NCI-H1105 (cell line): ENCODE data around the gene TMEM154.

ENCODE experiments used
- DNase-seq: peaks from one replicate; lab custom pipeline; 2025; lab: John Stamatoyannopoulos, UW

TMEM154 gene, protein sequence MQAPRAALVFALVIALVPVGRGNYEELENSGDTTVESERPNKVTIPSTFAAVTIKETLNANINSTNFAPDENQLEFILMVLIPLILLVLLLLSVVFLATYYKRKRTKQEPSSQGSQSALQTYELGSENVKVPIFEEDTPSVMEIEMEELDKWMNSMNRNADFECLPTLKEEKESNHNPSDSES

DNA sequence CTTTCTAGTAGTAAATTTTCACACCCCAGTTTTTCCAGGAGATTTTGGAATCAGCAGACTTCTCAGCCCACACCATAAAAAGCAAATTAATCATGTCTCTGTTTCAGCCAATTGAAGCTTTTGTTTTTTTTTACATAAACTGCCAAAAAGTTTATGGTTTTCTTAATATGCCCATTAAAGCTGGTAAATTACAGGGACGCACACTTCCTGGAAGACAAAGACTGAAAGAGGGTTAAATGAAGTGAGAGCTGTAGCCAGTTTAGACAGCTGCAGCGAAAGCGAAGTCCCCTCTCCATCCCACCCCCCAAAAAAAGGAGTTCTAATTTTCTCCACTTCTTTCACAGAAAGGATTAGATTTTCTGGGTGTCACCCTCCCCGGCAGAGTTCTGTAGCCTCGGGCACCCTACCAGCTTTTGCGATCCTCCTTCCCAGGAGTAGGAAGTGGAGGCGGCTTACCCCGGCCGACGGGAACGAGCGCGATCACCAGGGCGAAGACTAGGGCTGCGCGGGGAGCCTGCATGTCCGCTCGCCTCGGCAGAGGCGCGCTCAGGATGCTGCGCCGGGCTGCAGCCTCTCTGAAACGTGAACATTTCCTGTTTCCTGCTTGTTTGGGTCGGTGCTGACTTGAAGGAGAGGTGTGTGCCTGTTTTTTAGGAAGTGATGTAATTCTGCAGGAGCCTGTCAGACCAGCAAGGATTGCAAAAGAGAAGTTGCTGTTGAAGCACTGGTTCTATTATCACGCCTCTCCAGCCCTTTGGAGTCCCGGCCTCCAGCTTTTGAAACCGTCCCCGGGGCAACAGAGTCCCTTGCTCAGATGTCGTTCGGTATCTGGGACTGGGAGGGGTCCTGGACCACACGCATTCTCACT is at the start of gene TMEM154:
Gene TMEM154 (minus strand): TSS at position 584 of the 868 bp plus-strand sequence. CDS start 64 bp downstream, at position 520.
- DNase-seq = peak; percentile 34

DNA sequence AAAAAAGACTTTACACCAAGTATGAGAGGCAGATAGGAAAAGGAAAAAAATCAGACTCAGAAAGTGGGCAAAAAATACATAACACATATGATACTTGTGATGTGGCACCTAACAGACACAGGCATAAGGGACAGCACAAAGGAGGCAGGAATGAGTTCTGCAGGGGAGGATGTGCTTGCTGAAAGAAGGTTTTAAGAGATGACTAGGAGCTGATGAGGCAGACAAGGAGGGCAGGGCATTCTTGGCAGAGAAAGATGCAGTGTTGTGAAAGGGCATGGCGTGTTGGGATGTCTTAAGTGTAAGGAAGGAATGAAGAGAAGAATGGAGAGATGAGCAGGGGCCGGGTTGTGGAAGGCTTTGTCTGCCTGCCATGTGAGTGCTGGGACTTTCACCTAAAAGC is 49.7 kb upstream of the TMEM154 start:
- DNase-seq = no peak

DNA sequence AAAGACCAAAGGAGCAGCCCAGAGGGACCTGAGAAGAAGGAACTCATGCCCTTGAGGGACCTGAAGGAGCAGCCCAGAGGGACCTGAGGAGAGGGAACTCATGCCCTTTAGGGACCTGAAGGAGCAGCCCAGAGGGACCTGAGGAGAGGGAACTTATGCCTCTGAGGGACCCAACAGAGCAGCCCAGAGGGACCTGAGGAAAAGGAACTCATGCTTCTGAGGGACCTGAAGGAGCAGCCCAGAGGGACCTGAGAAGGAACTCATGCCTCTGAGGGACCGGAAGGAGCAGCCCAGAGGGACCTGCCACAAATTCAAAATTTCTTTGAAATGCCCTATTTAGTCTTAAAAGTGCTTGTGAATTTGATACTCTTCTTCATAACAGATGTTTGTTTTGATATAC is 48.5 kb upstream of the TMEM154 start:
- DNase-seq = no peak

DNA sequence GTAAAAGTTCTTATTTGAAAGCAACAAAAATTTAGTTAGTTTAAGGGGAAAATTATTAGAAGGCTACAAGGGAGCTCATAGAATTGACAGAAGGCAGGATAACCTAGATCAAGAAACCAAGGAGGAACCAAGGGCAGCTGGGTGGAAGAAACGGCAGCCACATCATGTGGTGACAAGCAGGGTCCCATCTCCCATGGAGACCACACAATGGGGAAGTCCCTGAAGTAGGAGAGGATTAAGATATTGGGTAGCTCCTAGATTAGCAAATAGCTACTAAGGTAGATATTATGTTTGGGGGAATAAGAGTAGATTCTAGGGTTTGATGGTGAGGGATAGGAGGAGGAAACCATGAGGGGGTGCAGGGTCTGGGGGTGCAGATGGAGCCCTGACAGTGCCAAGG is 48.0 kb upstream of the TMEM154 start:
- no peak for DNase-seq

DNA sequence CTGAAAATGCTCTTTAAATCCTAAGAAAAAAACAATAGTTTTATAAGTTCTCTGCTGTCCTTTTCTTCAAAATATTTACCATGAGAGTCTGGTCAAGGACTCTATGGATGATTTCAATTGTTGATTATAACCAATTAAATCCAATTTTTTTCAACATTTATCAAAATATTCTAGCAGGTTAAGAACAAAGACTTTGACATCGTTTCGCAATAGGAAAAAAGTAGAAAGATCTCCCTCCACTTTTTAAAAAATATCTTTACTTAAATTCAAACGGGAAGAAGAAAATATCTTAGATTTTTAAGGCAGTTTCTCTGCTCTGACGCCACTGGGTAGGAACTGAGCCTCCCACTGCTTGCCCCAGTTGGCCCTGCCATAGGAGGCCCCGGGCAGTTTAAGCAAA is 44.7 kb upstream of the TMEM154 start:
- no peak for DNase-seq

DNA sequence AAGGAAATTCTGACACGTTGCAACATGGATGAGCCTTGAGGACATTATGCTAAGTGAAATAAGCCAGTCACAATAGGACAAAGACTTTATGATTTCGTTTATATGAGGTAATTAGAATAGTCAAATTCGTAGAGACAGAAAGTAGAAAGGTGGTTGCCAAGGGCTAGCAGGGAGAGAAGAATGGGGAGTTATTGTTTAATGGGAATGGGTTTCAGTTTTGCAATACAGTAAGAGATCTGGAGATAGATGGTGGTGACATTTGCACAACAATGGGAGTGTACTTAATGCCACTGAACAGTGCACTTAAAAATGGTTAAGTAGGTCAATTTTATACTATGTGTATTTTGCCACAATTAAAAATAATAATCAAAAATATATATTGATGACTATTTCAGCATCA is 43.4 kb upstream of the TMEM154 start:
- DNase-seq = no peak

DNA sequence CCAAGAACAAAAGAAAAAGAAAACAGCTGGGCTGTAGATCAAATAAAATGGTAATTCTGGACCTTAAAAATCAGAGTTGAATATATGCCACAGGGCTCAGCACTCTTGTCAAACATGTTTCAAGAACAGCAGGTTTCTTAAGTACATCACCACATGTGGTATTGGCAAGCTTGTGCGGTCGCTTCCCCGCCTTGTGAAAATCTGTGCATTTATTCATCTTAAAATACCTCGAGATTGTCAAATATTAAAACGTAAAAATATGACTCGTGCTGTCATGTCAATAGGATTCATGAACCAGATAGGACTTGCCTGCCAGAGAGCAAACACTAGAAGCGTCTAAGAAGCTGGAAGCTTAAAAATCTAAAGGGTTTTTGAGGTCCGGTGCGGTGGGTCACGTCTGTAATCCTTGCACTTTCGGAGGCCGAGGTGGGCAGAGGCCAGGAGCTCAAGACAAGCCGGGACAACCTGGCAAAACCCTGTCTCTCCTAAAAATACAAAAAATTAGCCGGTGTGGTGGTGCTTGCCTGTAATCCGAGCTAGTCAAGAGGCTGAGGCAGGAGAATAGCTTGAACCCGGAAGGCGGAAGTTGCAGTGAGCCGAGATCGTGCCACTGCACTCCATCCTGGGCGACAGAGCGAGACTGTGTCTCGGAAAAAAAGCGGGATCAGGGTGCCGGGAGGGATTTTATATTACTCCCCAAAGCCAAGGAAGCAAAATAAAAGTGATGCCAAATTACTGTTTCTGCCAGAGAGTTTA is 40.2 kb upstream of the TMEM154 start:
- no peak for DNase-seq

DNA sequence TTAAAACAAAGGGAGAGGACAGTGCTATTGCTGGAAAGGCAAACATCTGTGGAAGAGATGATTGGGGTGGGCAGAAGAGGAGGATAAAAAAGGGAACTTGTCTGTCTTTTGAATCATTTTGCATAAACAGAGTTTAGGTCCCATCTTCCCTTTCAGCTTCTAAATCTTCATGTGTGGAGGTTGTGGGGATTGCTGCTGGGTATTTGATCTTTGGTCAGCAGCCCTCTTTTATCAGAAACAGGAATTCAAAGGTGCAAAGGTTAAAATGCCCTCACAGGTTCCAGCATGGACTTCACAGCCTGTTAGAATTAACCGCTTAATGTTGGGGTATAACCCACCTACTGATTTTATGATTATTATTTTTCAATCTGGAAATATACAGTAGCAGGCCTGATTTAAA is 39.5 kb upstream of the TMEM154 start:
- no peak for DNase-seq

DNA sequence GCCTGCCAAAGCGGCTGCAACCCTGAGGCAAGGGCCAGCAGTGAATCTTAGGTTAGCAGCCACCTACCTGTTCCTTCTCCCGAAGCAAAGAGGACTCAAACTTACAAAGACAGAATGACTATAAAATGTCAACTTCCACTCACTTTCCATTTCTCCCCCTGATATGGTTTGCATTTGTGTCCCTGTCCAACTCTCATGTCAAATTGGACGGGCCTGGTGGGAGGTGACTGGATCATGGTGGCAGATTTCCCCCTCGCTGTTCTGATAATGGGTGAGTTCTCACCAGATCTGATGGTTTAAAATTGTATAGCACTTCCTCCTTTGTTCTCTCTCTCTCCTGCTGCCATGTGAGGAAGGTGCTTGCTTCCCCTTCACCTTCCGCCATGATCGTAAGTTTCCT is 35.3 kb upstream of the TMEM154 start:
- no peak for DNase-seq

DNA sequence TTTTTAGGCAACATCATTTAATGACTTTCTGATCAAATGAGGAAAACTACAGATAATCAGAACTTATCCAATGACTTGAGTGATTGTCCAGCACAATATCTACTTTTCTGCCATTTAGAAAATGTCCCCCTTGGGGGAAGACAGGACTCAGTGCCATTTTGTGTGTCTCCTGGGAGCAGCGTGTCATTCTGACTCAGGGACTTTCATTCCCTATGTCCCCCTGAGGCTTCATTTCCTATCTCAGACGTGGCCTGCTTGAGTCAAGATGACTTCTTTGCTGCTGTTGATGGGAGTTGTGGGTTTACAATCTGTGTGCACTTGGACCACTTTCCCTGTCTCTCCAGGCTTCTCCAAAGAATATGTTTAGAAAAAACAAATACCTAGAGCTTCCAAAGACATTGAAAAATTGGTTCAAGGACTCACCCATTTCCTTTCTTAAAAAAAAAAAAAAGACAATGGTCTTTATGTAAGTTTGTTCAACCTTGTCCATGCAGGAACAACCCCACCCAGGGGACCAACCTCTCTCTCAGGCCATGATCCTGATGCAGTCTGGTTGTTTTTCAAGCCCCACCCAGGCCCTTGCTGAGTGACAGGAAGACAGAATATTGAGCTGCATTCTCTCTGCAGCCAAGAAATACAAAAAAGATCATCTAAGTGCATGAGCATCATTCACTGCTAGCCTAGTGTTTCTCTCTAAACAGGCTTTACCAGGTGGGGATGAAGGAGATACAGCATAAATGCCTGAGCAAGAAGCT is 34.3 kb upstream of the TMEM154 start:
- DNase-seq = no peak

DNA sequence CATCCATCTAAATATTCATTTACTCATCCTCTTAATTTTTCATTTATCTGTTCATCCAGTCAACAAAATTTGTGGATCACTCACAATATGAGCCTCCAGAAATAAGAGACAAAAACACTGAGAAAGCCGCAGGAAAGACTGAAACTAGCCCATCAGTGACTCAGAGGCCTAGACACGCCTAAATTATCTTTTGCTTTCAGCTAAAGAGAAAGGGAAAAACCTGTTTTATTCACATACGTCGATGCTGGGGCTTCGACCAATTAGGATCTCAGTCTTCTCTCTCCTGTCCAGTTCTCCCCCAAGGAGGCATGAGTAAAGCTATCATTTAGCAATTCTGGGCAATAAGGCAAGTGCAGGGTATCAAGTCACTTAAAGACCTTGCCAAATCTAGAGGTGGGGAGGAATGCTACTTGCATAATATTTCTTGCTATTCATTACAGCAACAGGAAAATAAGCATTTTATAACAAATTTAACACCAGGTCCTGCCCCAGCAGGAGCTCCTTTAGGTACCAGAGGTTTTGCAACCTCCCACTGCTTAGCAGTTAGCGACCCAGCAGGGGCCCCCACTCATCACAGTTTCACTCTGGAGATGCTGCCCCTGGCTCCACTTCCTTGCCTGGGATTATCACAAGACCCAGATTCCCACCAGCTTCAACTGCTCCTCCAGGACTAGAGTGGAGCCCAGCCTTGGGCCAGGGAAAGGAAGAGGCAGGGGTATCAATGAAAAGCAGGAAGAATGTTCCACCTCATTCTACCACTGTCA is 30.1 kb upstream of the TMEM154 start:
- DNase-seq = no peak

DNA sequence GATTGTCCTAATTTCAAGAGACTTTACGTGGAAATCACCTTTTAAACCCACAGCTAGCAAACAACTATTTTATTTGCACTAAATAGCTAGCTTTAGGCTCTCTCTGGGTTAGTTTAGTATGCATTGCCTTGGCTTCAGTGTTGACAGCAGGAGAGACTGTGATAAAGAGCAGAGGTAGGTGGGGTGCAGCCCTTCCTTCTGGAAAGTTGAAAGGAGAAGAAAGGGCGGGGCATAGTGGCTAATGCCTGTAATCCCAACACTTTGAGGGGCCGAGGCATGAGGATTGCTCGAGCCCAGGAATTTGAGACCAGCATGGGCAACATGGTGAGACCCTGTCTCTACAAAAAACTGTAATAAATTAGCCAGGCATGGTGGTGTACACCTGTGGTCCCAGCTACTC is 29.0 kb upstream of the TMEM154 start:
- no peak for DNase-seq

DNA sequence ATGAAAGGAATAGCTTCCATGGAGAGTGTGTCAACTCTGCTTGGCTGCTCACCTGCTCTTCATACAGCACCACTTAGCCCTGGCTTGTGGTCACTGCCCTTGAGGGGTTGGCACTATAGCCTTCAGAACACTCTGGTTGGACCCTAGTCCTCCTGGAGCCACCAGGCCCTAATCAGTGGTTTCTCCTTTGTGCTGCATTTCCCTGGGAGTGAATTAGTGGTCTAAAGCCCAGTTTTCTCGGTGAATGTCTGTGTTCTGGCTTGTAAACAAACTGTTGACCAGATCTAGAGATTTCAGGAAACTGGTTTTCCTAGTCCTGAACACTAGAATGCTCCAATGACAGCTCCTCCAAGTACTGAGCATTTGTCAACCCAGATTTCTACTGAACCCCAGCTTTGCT is 28.6 kb upstream of the TMEM154 start:
- no peak for DNase-seq

DNA sequence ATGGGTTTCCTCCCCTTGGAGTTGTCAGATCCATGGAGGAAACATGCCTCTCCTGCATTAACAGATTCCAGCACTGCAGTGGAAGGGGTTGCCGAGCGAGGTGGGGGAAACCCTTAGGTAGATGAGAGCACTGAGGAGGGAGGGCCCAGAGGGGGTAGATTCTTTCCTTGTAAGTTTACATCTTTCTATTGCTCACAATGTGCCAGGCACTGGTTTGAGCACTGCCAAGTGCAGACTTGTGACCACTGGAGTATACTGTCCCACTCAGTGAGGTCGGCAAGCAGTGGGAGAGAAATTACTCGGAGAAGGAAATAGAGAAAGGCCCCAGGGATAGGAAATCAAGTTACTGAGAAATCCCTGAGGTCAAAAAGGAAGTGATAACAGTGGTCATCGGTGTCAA is 27.8 kb upstream of the TMEM154 start:
- no peak for DNase-seq

DNA sequence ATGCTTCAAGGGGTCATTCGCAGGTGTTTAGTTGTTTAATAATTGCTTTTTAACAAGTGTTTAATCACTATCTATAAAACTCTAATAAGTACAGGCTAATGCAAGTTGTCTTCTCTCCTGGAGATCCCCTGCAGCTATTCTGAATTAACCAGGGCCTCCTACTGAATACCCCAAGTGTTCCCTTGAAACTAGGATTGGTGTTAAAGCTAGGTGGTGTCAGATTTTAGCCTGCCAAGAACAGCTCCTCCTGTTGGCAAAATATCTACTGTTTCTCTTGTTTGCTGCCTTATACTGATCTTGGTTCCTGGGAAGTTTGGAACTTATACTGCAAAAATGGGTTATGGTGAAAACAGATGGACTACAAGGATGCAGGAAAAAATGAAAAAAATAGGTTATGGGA is 26.1 kb upstream of the TMEM154 start:
- DNase-seq = no peak

DNA sequence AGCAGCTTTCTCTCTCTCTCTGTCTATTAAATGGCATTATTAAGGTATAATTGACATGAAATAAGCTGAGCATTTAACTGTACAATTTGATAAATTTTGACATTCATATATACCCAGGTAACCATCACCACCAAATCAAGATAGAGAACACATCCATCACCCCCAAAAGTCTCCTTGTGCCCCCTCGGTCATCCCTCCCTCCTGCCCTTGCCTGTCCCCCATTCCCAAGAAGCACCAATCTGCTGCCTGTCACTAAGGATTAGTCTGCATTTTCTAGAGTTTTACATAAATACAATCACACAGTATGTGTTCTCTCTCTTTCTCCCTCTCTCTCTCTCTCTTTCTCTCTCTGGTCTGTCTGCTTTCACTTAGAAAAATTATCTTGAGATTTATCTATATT is 25.0 kb upstream of the TMEM154 start:
- no peak for DNase-seq

DNA sequence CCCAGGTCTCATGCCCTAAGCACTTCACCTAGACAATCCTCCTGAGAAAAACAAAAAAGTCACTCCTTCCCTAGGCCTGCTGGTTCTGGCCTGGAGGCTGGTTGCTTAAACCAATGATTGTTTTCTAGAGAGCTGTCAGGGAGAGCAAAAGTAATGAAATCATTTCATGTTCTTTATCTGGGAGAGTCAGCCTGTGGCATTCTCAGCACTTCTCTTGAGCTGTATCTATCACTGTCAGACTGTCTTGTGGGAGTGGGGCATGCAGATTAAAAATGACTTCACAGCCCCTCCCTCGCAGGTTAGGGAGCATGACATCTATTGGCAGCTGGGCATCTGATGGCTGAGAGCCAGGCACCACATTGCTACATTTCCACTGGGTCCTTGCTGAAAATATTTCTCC is 20.4 kb upstream of the TMEM154 start:
- DNase-seq = no peak

DNA sequence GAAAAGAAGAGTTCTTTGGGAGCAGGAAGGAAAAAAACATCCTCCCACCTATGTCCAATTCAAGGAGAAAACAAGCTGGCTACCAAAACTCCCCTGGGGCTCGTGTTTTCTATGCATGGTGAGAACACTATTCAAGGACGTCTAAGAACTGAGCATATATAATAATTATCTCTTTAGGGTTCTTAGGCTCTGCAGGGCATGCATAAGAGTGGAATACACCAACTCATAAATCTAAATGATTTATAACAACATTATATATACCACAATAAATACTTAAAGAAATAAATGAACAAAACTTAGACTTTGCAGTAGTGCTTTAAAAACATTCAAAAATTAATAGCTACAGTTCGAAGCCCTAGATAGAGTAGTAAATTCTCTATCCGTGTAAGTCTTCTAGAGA is 19.5 kb upstream of the TMEM154 start:
- no peak for DNase-seq

DNA sequence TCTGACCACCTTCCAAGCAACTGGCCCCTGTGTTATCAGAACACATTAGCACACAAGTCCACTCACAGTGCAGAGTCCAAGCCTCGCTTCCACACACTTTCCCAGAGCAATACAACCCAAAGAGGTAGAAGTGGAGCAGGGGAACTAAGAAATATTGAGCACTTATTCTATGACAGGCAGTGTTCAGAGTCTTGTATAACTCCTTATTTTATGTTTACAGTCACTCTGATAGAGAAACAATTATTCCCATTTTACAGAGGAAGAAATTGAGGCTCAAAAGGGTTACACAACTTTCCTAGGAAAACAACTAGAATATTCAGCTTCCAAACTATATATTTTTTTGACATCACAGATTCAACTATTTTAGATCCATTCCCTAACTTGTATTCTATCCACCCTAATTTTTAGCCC is 18.3 kb upstream of the TMEM154 start:
- no peak for DNase-seq

DNA sequence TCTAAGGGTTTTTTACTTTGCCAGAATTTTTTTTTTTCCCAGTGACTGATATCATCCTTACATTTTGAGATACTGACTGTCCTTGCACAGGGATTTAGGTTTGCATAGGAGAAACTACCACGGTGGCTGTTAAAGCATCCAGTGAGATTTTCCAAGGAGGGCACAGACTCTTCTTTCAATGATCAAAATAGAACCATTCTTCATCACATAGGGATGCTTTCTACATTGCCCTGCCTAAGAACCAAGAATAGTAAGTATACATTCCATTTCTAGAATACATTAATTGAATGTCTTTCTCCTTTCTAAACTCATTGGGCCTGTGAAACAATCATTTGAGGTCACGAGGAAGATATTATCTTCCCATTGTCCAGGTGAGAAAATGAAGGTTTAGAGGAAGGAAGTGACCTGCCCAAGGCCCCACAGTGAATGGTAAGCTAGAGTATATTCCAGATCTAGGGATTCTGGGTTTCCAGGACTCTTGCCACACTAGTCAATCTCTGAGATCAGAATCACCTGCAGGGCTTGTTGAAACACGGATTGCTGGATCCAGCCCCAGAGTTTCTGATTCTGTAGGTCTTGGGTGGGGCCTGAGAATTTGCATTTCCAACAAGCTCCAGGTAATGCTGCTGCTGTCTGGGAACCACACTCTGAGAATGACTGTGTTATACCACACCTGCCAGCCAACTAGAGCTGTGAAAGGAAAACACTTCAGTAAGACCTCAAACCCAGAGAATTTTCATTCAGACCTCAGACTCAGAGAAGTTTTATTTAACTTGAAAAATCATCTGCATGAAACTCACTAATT is 17.7 kb upstream of the TMEM154 start:
- no peak for DNase-seq
